NCI-H510A (cell line): ENCODE results near the gene SP6.

Experiments
- DNase-seq: peaks from one replicate; lab custom pipeline; 2025; lab: John Stamatoyannopoulos, UW

Gene SP6

DNA sequence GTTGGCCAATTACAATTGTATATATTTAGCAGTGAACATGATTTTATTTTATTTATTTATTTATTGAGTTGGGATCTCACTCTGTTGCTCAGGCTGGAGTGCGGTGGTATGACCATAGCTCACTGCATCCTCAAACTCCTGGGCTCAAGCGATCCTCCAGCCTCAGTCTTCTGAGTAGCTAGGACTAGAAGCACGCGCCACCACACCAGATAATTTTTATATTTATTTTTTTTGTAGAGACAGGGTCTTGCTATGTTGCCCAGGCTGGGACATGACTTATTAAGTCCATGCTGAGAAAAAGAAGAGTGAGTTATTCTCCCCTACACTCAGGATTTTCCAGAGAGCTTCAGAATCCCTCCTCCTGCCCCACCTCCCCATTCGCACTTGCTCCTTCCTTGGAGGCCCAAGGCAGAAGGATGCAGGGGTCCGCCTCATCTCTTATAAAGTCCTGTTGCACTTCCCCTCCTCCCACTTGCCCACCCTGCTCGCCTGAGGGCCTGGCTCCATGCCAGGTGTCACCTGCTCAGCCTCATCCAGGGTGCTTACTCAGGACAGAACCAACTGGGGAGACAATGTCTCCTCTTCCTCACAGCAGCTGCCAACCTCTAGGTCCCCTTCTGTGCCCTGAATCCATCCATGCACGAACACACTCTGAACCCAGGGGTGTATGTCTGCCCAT lies 29.0 kb upstream of the SP6 start:
- DNase-seq = no peak

DNA sequence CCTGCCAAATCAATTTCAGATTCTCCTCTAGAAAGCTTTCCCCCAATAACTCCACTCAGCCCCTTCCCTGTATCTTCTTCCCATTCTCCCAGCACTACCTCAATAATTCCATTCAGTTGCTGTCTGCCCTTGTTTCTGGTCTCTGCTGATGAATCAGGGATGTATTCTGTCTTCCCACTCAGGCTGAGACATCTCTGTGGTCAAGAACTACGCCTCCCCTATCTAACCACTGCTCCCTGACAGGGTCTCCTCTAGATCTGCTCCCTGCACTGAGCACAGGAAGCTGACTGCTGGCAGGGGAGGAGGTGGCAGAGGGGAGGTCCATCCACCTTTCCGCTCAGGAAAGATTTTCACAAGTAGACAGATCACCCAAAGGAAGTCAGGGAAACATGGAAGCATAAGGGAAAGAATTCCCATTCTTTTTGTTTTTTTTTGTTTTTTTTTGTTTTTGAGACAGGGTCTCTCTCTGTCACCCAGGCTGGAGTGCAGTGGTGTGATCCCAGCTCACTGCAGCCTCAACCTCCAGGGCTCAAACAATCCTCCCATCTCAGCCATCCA lies 28.1 kb upstream of the SP6 start:
- no peak for DNase-seq

DNA sequence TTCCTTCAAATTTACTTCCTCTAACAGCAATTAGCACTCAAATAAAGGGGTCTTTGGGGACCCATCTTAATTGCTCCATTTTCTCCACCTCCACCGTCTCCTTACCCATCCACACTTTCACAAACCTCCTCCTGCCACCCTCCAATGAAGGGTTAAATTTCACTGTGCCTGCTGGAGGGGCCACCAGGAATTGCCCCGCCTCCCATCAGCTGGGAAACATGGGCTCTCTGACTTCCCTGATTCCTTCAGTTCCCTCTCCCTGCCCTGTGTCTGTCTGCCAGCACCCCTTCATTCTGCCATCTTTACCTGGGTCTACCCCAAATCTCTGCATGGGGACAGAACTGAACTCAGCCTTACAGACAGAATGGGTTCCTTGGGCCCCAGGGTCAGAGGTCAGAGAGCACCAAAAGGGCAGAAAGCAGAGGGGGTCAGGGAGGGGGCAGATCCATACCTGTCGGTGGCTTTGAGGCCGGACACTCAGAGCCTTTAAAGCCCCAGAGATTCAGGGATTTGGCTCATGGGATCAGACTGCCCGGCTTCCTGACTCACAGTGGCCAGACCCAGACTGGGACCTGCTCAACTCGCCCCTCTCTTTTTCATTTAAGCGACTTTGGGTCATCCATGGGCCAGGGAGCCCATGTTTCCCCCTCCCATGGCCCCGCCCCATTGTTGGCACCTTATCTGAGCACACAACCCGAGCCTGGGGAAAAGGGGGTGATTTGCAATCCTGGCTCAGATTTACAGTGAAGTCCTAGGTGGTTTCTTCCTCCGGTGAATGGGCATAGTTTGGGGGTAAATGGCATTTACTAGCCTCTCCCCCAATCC lies 27.5 kb upstream of the SP6 start:
- no peak for DNase-seq

DNA sequence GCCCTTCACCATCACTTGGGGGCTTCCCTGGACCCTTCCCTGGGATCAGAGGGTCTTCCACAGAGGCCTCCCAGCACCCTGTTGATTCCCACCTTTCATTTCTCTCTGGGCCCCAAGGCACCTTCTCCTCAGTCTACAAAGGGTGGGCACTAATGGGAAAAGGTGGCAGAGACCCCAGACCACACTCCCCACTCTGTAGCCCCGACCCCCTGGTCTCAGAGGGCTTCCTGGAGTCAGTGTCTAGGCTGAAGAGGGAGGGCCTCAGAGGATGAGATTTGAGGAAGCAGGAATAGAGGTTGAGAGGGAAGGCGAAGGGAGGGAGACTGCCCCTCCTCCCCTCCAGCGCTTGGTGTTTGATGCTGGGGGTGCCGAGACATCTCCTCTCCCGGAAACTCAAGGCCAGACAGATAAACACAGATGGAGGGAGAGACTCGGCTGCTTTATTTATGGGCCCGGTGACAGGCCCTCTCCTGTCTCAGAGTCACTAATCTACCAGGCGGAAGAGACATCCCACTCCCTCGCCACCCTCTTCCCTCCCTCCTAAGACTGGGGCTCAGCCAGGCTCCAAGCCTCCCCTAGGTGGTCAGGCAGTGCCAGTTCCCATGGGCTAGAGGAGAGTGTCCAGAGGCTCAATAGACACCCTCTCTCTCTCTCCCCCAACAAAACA lies 26.5 kb upstream of the SP6 start:
- no peak for DNase-seq

DNA sequence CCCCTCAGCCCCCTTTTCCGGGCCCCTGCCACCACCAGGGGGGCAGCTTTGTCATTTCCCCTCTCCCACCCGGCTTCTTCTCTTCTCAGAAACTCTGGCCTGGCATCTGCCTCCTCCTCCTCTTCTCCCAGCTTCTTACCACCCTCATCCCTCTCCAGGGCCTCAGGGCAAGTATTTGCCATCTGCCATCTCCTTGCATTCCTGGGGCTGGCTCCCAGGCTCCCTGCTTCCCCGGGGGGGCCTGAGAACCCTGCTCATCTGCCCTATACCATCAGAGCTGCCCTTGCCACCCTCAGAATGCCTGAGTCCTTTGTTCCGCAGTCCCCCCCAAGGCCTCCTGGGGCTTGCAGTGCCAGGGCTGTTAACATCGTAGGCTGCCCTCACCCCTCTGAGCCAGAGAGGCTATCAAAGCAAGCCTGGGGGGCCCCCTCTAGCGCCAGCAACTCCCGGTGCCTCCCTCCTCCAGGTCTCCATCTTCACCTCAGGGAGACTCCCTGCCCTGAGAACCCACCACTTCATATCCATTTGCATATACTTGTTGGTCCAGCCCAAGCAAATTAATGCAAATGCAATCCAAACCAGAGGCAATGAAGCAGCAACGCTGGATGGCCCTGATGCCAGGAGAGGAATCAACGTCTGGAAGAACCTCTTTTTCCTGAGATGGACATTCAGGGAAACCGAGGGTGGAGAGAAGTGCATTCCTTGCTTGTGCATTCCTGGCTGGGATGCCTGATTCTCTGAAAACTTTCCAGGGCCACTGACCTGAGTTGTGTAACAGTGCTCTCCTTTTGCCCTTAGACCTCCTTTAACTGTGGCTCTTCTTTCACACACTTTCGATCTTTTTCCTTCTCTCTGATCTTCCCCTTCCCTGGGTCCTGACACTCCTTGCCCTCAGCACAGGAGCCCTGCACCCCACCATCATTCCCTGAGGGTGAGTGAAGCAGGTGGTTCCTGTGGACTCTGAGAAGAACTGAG lies 24.3 kb upstream of the SP6 start:
- DNase-seq = no peak

DNA sequence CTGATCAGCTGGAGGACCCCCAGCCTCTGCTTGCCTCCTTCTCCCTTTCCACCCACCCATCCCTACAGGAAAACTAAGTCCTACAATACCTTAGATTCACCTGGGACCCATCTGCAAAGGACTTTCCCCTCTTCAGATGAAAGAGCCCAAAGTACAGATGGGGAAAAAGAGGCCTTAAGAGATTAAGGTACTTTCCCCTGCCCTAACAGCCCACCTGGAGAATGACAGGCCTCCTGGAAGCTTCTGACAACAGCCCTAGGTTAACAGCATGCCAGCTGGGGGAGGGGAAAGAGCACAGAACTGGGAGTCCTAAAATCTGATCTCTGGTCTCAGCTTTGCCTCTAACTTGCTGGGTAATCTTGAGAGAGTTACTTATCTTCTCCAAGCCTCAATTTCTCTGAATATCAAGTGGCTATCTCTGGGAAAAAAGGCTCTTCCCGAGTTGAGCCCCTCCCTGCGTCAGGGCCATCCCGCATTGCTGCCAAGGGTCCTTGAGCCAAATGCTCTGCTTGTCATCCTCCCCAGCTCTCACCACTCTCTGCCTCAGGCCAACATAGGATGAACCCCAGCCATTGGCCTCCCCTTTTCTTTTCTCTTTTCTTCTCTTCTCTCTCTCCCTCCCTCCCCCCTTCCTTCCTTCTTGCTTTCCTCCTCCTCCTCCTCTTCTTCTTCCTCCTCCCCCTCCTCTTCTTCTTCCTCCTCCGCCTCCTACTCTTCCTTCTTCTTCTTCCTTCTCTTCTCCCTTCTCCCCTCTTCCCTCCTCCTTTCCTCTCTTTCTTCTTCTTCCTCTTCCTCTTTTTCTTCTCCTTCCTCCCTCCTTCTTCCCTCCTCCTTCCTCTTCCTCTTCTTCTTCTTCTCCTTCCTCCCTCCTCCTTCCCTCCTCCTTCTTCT lies 22.5 kb upstream of the SP6 start:
- no peak for DNase-seq

DNA sequence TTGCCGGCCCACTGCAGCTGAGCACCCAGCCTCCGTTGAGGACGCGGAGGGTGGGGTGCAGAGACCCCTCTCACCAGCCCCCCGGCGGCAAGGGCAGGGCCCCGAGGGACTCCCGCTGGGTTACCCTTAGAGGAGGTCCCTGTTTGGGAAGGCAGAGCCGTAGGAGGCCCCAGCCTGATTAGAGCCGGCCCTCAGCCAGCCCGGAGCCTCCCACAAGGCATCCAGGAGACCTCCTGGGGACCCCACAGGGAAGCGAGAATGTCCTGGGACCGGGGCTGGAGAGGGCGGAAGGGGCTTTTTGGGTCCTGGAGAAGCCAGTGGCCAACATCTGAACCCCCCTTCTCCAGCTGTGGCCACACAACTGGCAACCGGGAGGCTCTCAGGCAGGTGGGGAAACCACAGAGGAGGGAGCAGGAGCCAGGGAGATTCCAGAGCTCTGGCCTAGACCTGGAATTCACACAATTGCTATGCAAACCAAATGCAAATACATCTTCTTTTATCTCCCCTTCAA lies 21.7 kb upstream of the SP6 start:
- DNase-seq = no peak

DNA sequence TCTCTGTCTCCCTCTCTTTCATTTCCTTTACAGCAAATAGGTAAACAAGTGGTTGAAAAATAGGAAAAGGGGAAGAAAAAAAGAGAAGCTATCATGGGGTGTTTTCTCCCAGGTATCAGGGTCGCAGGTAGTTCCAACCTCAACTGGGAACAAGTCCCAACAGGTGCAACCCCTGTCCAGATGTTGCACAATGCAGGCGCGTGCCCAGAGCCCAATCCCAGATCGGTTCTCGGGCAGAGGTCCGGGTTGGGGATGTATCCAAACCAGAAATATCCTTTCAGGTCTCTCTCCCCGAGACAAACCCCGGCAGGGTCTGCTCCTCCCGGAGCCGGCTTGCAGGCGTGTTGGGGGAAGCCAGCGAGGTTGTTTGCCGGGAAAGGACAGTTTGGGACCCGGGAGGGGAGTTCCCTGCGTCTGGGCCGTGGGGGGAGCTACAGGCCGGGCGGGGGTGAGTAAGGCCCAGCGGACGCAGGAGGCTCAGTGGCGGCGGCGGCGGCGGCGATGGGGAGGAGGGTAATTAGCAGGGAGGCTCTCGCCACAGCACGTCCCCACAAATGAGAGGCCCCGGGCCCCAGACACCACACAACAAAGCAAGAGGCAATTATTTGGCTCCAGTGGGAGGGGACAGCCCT lies 21.2 kb upstream of the SP6 start:
- DNase-seq = no peak

DNA sequence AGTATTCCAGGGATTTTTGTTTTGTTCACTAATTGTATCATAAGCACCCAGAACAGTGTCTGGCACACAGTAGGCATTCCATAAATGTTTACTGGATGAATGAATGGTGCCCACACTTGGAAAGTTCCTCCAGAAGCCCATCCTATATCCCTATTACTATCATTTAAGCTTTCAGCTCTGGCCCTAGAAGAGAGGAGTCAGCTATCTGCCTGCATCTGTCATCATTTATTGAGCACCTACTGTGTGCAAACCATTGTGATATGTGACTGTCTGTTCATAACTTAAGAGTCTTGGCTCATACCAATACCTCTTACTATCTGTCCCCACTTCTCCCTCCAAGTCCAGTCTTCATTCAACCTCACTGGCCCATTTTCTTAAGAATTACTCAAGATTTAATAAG lies 20.1 kb upstream of the SP6 start:
- DNase-seq = no peak

DNA sequence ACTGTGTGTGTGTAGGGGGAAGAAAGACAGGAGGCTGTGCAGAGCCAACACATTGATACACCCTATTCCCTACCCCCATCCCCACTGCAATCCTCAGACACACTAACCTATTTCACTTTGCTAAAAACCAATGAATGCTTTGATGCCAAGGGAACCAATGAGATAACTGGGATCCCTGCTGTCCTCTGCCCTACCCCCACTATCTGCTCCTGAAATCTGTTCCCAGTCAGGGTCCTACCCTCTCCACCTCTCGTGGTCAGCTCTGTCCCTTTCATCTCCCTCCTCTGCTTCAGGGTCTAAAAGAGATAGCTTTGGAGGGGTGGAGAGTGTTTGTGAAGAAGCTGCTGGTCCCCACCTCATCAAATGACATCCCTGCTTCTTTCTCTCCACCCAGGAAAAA lies 19.1 kb upstream of the SP6 start:
- no peak for DNase-seq

DNA sequence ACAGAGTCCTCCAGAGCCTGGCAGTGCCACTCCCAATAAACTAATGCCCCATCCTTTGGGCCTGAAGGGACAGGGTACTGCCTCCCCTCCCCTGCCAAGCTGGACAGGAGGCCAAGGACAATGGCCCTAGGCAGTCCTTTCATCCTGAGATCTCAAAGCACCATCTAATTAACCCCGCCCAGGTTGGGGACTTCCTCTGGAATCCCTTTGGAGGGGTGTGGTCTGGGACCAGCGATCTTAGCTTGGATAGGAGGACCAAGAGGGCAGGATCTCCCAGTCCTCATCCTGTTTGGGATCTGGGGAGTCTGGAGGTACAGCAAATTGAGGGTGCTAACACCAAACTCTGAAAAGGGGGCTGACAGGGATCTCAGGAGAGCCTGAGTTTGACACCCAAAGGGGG lies 18.2 kb upstream of the SP6 start:
- no peak for DNase-seq

DNA sequence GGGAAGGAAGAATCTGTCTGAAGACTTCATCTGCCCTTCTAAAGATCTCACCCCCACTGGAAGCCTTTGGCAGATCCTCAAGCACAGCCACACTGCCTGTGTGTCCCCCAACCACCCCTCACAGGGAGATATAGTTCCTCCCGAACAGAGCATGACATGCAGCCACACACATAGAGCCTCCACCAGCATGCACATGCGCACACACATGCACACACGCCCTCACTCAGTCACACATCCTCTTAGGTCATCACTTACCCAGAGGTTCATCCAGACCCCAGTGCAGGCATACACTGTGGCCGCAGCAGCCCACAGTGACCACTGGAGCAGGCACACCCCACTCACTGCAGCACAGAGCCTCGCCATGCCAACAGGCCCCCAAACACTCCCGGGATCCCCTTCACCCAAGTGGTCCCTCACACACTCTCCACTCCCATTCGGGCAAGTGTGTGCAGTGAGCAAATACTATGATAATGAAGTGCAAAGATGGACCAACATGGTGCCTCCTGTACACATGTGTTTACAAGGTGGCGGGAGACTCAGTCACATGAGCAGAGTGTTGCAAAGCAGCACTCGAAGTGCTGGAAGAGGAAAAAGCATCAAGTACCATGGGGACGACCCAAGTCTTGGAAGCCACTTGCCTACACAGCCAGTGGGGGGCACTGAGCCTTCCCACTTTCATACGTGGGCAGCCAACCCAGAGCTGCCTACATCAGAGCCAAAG lies 17.0 kb upstream of the SP6 start:
- DNase-seq = no peak

DNA sequence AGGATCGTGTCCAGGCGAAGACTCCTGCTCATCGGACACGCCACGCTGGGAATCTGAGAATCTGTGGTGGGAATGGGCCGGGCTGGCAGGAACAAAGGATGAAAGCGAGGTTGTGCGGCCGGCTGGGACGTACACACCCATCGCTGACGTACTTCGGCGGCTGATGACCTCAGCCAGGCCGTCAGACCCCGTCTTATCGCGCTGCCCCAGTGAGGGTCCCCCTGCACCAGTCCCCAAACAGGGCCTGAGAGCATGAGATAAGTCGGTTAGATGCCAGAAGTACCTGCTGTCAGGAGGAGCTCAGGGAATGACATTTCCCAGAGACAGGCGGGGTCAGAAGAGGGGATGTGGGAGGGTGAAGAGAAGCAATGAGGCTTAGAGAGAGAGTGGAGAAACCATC lies 16.0 kb upstream of the SP6 start:
- DNase-seq = no peak

DNA sequence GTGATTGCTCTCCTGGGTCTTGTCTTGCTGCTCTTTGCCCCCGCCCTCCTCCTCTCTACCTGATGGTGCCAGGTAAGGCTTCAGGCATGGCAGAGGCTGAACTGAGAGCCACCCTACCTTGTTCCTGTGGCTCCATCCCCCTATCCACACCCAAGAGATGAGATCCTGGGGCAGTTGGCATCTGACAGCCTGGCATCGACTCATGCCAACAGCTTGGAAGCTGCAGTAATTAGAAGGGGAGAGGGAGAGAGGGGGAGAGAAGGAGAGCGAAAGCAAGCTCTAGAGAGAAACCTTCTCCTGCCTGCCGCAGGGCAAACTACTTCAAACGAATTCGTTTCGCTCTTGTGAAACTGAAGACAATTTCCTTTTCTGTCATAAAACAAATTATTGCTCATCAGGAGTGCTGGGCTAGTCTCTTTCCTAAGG lies 13.8 kb upstream of the SP6 start:
- DNase-seq = no peak

DNA sequence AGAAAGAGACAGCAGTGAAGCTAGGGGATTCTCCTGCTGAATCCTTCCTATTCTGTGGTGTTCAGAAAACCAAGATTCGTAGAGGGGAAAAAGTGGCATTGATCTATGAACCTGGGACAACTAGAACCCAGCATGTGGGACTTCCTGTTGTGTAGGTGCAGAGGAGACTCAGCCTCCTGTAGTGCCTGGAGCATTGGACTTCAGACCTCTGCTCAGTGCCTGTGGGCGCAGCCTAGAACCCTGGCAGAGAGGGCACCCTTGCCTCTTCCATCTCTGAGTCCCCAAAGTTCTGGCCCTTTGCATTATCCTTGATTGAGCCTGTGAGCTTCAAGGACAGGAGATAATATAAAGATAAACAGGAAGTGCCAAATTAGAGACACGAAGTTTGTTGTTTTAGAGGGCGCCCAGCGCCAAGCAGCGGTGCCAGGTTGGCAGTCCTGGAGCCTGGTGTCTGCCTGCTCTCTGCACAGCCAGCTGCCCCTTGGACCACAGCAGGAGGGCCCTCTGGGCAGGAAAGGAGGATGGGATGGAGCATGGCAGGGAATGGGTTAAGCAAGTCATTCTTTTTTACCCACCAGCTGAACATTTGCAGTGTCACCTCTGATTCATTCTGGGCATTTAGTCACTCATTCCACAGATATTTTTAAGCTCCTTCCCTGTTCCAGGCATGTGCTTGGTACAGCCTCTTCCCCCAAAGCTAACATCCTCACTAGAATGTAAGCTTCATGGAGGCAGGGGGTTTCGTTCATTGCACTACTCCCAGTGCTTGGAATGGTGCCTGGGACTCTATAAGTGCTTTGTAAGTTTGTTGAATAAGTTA lies 11.9 kb upstream of the SP6 start:
- DNase-seq = no peak

DNA sequence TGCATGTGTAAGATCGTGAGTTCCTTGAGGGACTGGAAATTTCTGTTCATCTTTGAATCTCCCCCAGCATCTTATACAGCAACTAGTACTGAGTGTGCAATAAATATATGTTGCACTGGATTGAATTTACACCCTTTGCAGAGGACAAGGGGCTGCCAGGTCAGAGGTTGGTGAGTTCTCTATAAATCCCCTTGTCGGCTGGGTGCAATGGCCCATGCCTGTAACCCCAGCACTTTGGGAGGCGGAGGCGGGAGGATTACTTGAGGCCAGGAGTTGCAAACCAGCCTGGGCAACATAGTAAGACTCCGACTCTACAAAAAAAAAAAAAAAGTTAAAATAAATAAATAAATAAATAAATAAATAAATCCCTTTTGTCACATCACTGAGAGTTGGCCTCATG lies 9.4 kb upstream of the SP6 start:
- DNase-seq = no peak

DNA sequence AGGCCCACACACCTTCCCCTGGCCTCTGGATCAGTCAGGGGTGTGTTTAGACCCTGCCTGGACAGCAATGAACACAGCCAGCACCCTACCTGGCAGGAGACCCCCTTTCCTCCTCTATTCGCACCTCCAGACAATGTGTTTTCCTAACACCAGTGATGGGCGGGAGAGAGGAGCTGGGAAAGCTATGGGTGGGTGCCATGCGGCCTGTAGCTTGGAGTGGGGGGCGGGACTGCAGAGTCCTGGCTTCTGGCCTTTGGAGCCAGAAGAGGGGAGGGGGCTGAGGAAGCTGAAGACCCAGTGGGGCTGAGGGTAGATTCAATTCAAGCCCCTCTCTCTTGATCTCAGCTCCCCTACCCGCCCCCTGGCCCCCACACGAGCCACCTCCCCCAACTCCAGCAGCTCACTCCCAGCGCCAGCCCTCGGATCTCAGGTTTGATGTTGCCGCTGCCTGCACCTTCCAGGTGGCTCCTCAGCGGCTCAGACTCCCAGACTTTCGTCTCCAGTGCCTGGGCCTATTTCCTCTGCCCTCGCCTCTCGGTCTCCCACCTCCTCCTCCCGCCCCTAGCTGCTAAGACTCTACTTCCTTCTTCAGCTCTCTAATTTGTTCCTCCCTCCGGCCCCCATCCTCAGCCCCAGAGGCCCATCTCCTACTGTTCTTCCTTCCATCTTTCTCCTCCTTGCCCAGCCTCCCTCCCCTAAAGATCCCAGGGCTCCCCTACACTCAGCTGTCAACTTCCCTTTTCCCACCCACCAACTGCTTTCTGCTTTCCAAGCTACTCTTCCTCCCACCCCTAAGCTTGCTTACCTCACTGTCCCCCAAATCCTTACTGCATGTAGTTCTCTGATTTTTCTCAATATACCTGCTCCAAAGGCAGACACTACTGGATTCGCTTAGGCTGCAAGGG lies 6.8 kb upstream of the SP6 start:
- DNase-seq = no peak
